ENCODE measurements around the gene NMU.
"Not testable (repeated sequence)": the region's sequence is repeated elsewhere in the genome, so short reads cannot be mapped to it uniquely, and the experiment has no call there.

NMU gene

GRCh38 chr4:55553441-55554201 lies 82.5 kb downstream of the NMU start:
- DNase-seq: no peak

GRCh38 chr4:55551964-55552363 lies 84.1 kb downstream of the NMU start:
- not testable (repeated sequence) for DNase-seq

- no peak for DNase-seq
Observed at GRCh38 chr4:55549888-55550287, 86.2 kb downstream of the NMU start.

GRCh38 chr4:55547918-55548317 lies 88.2 kb downstream of the NMU start:
- no peak for DNase-seq

GRCh38 chr4:55547466-55547770 lies 88.7 kb downstream of the NMU start:
- no peak for DNase-seq

- DNase-seq: peak; percentile 49
Observed at GRCh38 chr4:55546756-55547465, 89.2 kb downstream of the NMU start, which contains the start of gene CLOCK. TSS of gene CLOCK (minus strand) at chr4:55546909. CDS start at chr4:55482785, 64,124 bp downstream.

- no peak for DNase-seq
Observed at GRCh38 chr4:55546506-55546755, 89.7 kb downstream of the NMU start.

GRCh38 chr4:55545641-55546505 lies 90.2 kb downstream of the NMU start:
- peak; percentile 53 for DNase-seq

Measured in GF-D8 (cell line).